K562 (cell line): ENCODE measurements around the gene LRRK2.

Experiments used
- CTCF ChIP-seq, 3 experiments: IDR thresholded peaks in 2 of 3; conservative IDR thresholded peaks in 1 of 3; 2 replicates each; pipeline ENCODE4 v1.5.1; 2011 to 2012; ENCODE audit warnings: low read length in 3 of 3, mild to moderate bottlenecking in 3 of 3, control low read depth in 2 of 3, improper control_type of control experiment in 1 of 3, inconsistent platforms in 1 of 3, low read depth in 1 of 3, mixed read lengths in 1 of 3, moderate library complexity in 1 of 3; ENCODE audit not compliant: insufficient read depth in 2 of 3
- TEAD1 ChIP-seq, 2 experiments: fragments of 450-650 bp in 1 of 2; sonication (generic) in 1 of 2; formaldehyde crosslinking; IDR thresholded peaks; 2 replicates each; pipeline versions ENCODE4 v1.4.0 to v1.8.0; 2020 to 2022; ENCODE audit warnings: mild to moderate bottlenecking in 2 of 2, missing genetic modification reagents in 1 of 2

GRCh38 chr12:40240779-40241178, 16.0 kb downstream of the LRRK2 start:
- TF ChIP-seq TEAD1 (CRISPR knock-in tag; IDR thresholded peaks at IDR 0.05) (no peak), CTCF (IDR thresholded peaks at IDR 0.05 in 2 of 3, conservative IDR thresholded peaks at IDR 0.05 in 1 of 3; ENCODE audit: insufficient read depth in 2 of 3, low read depth in 1 of 3, low read length in 3 of 3) (no peak)
